CD4-positive, alpha-beta T cell treated with Interleukin-2 at 100 ng/mL for 4 hours (primary cell): ENCODE measurements around the gene FKTN.

Experiments used
- DNase-seq: peaks from one replicate; pipeline ENCODE4 v3.0.0-alpha.2; 2020; ENCODE audit warnings: low spot score

Gene FKTN

DNA sequence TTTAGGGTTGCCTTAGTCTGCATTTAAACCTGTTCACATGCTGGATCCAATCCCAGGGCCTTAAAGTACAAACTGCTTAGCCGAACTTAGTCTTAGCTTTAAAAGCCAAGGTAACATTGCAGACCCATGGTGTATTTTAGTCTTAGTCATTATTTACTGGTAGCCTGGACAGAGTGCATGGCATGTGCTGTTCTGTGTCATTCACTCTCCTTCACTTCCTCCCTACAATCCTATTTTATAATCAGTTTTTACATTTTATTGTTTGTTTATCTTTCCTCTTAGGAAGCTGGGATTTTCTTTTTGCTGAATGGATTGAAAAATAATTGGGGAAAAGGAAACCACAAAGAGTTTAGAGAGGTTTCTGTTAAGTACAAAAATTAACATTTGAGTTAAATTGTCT lies 74.9 kb downstream of the FKTN start:
- DNase-seq = no peak

DNA sequence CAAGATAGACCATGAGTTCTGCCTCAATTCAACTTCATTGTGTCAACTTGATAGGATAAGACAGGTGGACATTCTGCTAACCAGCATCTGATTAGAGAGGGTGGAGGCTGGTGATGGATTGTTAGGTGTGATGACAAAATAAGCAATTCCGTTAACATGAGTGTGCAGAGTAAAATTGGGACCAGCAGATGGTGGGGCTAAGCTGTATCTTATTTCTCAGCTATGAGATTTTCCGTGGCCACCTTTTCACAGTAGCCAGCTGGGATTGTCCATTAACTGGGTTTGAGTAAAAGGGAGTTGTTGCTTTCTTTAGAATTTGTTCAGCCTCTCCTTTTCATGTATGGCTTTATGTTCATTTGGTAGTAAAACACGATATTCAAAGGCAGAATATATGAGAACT lies 75.5 kb downstream of the FKTN start:
- no peak for DNase-seq

DNA sequence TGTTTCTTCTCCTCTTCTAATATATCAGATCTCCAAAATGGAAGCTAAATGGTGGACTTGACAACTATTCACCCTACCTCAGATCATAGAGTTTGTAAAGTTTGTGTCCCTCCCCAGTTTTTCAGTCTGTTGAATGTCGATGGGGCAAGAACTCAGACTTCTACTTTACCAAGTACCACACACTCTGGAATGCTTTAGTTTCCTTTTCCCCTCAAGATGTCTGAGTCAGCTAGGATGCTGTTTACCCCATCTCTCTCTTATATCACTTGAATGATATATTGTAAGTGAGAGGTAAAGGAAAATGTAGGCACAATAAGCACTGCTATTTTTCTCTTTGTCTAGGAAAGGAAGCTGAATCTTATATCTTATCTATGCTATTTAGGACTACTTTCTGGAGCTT lies 78.4 kb downstream of the FKTN start:
- no peak for DNase-seq

DNA sequence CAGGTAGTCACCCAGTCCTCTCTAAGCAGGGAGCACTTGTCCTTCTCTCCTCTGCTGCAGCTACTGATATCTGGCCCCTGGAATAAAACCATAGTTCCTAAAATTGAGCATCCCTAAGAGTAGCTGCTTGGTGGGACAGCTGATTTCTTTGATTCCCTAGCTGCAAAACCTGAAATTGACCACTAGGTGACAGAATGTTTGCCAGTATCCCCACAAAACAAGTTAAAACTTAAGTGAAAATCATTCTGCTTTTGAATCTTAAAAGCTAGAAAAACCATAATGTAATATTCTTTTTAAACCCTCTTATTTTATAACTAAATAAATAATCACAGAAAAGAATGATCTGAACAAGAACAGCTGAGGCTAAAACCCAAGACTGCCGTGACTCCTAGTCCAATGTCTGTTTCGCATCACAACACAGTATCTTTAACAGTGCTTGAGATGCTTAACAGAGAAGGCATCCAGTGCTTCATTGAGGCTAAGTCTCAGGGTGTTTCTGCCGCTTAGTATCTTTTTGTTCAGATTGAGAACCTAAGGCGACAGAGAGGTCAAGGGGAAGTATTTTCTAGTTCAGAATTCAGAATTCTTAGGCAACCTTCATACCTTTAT lies 80.0 kb downstream of the FKTN start:
- no peak for DNase-seq

DNA sequence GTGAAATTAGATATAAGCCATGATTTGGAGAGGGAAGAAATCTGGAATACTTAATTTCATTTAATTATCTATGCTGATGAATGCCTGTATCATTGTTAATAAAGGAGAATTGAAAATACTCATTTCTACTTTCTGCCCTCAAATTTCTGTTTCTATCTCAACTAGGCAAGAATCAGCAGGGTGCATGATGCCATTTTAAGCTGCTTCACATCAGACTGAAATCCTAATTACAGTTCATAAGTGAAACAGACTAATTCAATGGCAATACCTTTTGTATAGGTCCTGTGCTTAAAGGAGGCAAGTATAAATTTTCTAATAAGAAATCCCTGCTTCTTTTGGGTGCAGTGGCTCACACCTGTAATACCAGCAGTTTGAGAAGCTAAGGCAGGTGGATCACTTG lies 82.0 kb downstream of the FKTN start:
- no peak for DNase-seq

DNA sequence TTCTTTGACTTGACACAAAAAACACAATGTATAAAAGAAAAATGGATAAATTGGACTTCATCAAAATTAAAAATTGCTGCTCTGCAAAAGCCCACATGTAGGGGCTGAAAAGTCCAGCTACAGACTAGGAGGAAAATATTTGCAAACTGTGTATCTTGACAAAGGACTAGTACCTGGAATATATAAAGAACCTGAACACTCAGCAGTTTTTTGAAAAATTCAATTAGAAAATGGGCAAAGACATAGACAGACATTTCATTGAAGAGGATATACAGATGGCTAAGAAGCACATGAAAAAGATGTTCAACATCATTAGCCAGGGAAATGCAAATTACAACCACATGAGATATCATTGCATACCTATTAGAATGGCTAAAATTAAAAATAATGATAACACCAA lies 85.9 kb downstream of the FKTN start:
- DNase-seq = no peak

DNA sequence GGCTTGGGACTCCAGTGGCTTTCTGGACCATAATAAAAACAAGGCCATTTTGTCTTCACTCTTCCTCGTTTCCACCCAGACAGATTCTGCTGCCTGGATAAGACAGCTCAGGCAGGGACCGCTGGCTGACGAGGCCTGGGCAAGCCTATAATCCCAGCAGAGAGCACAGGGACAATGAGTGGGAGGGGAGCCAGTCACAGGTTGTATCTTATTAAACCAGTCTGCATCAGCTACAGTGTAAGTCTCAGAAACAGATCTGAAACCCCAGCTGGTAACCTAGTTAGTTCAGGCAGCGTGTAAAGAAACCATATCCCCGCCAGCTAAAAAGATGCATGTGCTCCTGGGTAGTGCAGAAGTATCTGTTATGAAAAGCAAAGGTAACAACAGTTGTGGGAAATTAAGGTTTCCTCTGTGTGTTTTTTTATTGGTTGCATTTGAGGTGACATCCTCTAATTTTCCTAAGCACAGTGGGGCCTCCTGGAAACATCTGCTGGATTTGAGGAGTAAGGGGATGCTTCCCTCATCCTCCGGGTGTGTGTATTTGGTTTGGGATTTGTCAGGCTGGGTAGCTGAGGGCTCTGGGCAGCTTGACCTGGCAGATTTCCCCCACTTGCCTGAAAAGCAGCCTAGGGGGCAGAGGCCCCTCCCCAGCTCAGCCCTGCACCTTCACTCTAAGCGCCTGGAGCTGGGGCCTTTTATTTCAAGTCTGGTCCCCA lies 89.1 kb downstream of the FKTN start:
- no peak for DNase-seq

DNA sequence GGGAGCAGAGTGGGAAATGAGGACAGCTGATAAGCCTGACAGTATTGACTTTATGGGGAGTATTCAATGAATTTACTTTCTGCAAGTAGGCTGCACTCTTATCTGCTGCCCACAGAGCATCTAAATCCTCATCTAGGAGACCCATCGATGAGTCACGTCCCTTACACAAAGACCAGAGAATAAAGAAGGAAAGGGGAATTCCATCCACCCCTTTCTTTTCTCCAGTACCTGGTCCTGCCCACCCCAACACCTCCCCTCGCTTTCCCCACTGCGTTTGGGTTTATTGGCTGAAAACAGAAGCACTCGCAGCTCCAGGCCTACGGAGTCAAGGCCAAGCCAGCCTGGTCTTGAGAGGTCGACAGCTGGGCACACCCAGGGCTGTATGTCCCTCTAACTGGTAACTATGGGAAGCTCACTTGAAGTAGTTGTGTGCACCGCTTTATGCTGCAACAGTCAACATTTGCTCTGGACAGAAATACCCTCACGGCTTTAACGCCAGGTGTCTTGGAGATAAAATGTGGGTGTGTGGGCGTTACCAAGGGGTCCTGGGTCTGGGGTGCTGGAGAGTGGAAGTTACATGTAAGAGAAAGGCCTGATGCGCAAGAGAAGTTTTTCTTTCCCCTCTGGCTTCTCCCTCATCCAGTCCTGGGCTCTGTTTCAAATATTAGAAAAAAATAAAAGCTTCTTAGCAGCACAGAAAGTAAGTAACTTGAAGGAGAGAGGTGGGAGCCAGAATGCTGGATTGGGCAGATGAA lies 89.8 kb downstream of the FKTN start:
- DNase-seq = no peak

DNA sequence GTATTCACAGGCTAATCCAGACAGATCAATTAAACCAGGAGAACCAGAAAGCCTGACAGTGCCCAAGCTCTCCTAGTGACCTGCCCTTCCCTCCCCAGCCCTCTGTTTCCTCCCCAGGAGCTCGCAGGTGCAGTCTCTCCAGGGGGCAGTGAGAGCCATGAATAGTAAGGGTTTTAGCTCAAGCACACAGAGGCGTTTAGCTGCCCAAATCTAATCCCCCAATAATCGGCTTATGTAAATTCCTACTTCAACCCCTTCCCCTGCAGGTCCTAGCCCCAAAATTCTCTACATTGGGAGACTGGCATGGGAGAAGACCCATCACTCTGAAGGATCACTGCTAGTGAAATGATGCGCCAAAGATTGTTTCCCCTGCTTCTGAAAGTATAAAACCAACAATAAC lies 93.9 kb downstream of the FKTN start:
- DNase-seq = no peak

DNA sequence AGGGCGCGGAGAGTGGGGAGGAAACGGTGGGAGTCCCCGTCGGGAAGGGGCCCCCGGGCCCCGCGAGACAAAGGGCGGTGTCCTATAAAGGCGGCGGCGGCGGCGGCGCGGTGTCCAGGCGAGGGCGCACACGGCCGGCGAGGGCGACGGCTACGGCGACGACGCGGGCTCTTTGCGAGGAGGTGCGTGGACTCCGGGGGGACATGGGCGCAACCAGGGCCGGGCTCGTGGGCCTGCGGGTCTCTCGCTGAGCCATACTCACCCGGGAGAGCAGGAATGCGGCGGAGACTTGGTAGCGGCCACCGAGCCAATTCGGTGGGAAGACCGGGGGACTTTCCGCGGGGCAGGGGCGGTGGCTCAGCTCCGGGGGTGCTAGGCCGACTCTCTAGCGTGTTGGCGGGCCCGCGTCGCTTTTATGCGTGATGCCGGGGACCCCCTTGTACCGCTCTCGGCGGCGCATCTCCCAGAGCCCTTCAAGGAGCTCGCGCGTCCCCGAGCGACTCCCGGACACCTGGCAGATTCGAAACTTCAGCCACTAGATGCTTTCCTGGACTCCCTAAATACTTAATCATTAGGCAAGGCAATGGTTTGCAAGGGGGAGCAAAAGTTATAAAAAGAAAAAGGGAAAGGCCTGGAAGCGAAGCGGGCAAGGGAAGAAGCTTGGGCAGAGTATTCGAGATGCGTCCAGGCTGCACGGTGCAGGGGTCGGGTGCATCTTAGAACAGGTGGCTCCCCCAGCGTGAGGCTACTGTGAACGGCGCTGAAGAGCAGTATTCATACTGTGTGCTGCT lies 98.4 kb downstream of the FKTN start:
- no peak for DNase-seq

DNA sequence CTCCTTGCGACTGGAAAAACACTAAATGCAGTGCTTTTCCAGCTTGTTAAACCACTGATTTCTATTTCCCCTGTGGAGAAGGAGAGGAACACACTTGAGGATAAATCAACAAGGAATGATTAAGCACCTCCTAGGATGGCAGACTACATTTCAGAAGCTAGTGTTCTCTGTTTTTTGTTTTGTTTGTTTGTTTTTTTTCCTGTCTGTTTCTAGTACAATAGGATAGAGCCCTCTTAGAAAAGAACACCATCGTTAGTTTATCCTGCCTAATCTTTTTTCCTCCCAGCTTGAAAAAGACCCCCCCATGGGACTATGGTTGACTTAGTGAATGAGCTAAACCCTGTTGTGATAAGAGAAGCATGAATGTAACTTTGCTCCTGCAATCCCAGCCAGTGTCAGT lies 100.4 kb downstream of the FKTN start:
- DNase-seq = no peak

DNA sequence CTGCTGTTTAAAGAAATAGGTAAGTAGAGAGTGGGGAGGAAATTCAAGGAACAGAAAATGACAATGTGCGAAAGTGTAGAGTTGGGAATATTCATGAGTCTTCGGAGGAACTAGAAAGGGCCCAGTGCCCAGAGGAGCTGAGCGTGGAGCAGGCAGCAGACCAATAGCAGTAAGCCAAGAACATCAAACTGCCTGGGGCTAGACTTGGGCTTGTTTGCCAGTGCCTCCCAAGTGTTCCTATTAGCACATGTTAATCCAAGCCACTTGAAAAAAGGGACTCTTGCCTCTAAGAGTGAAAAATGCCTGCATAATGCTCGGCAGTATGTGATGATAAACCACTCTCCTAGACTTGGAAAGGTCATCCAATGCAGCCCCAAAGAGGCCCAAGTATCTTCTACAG lies 103.1 kb downstream of the FKTN start:
- DNase-seq = no peak

DNA sequence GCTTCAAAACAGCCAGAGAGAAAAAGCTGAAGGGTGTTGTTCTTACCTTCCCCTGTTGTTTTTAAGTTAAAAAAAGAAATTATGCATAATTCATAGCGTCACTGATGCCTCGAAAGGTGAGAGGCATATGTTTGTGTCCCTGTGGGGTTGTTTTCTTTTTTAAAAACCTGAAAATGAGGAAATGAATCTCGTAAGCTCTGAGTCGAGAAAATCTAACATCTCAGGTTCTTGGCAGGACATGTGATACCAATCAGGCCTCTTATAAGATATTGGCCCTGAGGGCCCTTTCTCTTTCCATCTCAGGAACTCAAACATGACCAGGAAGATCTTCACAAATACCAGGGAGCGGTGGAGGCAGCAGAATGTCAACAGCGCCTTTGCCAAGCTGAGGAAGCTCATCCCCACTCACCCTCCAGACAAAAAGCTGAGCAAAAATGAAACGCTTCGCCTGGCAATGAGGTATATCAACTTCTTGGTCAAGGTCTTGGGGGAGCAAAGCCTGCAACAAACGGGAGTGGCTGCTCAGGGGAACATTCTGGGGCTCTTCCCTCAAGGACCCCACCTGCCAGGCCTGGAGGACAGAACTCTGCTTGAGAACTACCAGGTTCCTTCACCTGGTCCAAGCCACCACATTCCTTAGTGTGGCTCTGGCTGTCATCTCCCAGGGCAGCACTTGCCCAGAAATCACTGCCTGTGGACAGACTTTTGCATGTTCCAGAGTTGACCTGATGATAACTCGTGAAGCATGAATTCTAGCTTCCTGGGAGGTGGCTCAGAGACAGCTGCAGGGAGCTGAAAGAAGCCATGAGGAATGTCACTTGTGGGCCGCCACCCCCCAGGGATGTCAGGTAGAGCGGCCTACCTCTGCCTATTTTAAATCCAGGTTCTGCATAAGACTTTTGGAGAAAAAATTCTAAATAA lies 104.5 kb downstream of the FKTN start, which contains the start of gene TAL2:
Gene TAL2, plus strand, starts transcription at position 274 of the 921 bp plus-strand sequence. Its CDS starts 40 bp downstream, at position 314.
- DNase-seq = no peak

DNA sequence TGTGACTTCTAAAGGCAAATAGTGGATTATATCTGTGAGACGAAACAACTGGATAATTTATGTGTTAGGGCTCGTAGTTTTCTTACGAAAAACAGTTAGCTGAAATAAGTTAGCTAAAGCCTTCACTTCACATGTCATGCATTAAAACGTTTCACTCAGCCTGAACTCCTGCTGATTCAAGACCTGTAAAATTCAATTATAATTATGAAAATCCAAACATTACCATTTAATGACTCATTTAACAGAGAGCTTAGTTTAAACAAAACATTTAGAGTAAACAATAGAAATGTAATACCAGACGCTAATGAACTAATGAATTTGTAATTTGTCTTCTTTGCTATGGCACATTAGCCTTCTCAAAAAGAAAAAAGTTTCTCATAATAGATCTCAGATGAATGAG lies 106.0 kb downstream of the FKTN start:
- DNase-seq = no peak

DNA sequence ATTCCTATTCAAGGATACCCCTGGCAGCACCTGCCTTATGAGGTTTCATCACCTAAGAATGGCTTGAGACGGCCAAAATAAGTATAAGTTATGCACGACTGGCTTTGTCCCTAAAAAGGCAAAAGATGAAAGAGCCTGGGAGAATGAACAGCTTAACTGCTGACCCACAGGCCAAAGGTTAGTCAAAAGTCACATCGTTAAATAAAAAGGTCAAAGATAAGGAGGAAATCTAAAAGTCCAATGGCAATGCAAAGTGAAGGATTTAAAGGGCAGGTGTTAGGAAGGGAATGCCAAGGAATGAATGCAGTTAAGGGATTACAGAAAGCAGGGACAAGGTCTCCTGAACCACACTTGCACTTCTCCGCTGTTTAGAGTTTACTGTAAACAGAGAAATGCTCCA lies 109.9 kb downstream of the FKTN start:
- DNase-seq = no peak

DNA sequence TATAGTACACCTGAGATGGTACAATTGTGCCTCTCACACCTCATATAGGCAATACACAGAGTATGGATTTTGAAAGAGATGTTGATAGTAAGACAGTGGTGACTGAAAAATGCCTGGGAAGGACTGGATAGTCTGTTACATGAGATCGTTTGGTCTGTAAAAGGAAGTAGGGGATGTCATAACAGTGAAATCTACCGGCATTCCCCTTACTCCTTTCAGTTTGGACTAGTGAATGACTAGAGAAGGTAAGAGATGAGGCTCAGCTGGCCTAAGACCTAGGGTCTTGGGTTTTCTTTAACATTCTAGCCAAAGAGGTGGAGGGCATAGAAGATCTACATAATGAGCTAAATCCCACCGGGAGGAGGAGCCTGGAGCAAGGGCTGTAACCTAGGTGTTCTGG lies 112.4 kb downstream of the FKTN start:
- no peak for DNase-seq

DNA sequence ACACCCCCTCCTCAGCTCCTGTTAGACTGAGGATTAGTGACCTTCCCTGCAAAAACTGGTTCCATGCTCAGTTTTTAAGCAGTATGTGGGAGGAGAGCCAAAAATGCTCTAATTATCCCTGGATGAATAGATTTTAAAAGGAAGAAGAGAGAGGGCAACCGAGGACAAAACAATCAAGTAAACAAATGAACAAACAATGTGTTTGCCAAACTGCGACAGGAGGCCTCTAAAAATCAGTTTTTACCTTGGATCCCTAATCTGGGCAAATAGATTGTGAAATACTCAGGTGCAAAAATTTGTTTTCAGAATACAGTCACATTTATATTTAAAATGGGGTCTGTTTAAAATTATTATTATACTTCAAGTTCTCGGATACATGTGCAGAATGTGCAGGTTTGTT lies 112.8 kb downstream of the FKTN start:
- DNase-seq = no peak

DNA sequence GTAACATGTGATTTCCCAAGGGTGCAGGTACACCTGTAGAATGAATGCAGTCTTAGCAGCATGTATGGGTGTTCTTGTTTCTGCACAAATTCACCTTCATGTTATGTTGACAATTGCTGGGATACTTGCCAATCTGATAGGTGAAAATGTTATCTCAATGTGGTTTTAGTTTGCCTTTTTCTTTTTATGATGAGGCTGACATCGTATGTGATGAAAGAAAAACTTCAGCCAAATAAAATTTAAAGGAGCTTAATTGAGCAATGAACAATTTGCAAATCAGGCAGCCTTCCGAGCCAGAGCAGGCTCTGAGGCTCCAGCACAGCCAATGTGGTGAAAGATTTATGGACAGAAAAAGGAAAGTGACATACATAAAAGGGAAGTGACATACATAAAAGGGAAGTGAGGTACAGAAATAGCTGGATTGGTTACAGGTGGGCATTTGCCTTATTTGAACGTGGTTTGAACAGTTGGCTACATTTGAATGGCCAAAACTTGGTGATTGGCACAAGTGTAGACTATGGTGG lies 114.8 kb downstream of the FKTN start:
- no peak for DNase-seq

DNA sequence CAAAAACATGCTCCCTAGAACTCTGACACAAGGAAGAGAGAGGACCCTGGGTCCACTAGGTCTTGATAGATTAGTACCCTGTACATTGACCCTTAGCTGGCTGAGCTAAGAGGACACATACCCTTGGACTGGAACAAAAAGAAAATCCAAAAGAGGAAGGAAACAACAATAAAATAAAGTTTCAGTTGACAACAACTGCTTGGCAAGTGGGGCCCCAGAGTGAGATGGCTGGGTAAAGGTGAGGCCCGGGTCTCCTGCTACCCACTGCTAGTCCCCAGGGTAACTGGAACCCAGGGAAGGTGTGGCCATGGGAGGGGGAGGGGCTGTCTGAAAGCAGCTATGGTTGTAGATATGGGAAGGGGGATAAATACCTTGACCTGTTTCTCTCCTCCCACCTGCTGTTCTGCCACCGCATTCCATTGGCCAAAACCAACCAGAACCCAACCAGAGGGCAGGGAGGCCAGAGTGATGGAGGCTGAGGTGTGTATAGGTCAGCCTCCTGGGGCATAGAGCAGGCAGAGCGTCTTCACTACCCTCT lies 116.0 kb downstream of the FKTN start:
- DNase-seq = no peak

DNA sequence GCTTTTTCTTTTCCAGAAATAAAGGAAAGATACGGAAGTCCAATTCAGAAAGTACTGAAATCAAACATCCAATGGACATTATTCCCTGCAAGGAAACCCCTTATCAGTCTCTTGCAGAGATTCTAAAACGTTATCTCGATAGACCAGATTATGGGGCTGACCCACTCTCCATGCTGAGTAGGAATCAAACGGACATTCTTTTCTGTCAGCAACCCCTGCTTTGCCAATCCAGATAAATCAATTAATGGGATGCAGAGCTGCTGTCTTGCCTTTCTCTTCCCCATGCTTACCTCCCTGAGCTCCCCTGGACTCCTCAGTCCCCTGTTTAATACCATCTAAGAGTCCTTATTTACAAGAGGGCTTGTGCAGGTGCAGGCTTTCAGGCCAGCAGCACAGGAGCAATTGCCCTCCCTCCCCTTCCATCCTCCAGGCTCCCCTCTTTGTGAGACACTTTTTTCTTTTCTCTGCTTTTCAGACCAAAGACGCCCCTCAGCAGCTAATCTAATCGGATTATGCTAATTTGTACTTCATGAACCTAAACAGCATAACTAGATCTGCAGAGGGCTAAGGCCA lies 118.5 kb downstream of the FKTN start:
- DNase-seq = no peak

DNA sequence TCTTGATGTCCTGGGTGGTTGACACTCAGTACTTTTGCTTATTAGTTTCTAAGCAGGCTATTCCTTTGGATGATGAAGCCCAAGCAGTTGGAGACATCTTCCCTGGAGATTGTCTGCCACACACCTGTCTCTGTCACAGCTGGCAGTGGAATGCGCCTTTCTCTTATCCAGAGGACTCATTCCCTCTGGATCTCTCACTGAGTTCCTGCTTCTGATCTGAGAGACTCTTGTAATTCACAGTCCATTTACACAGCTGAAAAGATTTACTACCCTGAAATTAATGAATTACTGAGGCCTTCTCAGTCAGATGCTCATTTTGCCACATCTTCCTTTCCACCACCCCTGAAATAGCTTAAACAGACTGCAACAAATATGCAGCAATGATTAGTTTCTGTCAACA lies 120.2 kb downstream of the FKTN start:
- DNase-seq = no peak
